GM23338 (cell line): ENCODE results near the gene COLEC12. TPM values are rescaled to one million over a fixed set of nuclear protein-coding genes. Genes with fewer than 3 reads are reported as not detected.

Experiments
- ATAC-seq: fragments of 200-7000 bp; cut with Tn5 transposase; 3 replicates; pipeline ENCODE4 v1.9.1; 2020
- DNase-seq: peaks from one replicate; pipeline ENCODE4 v3.0.0-alpha.2; 2015; ENCODE audit warnings: low spot score
- H2AFZ ChIP-seq: fragments of 200-600 bp; sonication (generic); 2 replicates; pipeline ENCODE4 v1.8.0; 2016; ENCODE audit warnings: antibody characterized with exemption, mild to moderate bottlenecking, moderate library complexity
- H3F3A ChIP-seq: fragments of 200-600 bp; sonication (generic); replicated peaks from 2 replicates; pipeline ENCODE4 v1.8.0; 2017; ENCODE audit warnings: antibody characterized with exemption, mixed run types, low read depth
- H3K27ac ChIP-seq: fragments of 200-600 bp; sonication (generic); 2 replicates; pipeline ENCODE4 v1.6.1; 2016; ENCODE audit warnings: low read depth
- H3K27me3 ChIP-seq: fragments of 200-600 bp; sonication (generic); 2 replicates; pipeline ENCODE4 v1.8.0; 2016; ENCODE audit warnings: mild to moderate bottlenecking, mixed run types, moderate library complexity; ENCODE audit not compliant: insufficient read depth
- H3K36me3 ChIP-seq: fragments of 200-600 bp; sonication (generic); 2 replicates; pipeline ENCODE4 v1.8.0; 2016; ENCODE audit warnings: mild to moderate bottlenecking; ENCODE audit not compliant: insufficient read depth
- H3K4me1 ChIP-seq: fragments of 200-600 bp; sonication (generic); 2 replicates; pipeline ENCODE4 v1.8.0; 2016; ENCODE audit warnings: mild to moderate bottlenecking, moderate library complexity; ENCODE audit not compliant: insufficient read depth
- H3K4me2 ChIP-seq: fragments of 200-600 bp; sonication (generic); 2 replicates; pipeline ENCODE4 v1.7.1; 2017; ENCODE audit warnings: mixed run types
- H3K4me3 ChIP-seq: fragments of 200-600 bp; sonication (generic); 2 replicates; pipeline ENCODE4 v1.6.1; 2016; ENCODE audit warnings: mixed run types
- H3K79me2 ChIP-seq: fragments of 200-600 bp; sonication (generic); replicated peaks from 2 replicates; pipeline ENCODE4 v1.8.0; 2017; ENCODE audit warnings: mild to moderate bottlenecking; ENCODE audit not compliant: insufficient read depth
- H3K9me2 ChIP-seq: fragments of 200-600 bp; sonication (generic); 2 replicates; pipeline ENCODE4 v1.8.0; 2017; ENCODE audit not compliant: insufficient read depth
- H4K20me1 ChIP-seq: fragments of 200-600 bp; sonication (generic); replicated peaks from 2 replicates; pipeline ENCODE4 v1.8.0; 2017; ENCODE audit warnings: mild to moderate bottlenecking; ENCODE audit not compliant: insufficient read depth
- H3K27ac Mint-ChIP-seq: 2 replicates; pipeline ENCODE4 v1.8.0; 2020; ENCODE audit warnings: inconsistent platforms, mild to moderate bottlenecking, moderate library complexity, mixed read lengths
- H3K27me3 Mint-ChIP-seq: 3 replicates; pipeline ENCODE4 v1.8.0; 2022; ENCODE audit warnings: low read depth, mild to moderate bottlenecking, moderate library complexity, mixed read lengths, inconsistent platforms; ENCODE audit not compliant: insufficient read depth, poor library complexity
- H3K36me3 Mint-ChIP-seq: 3 replicates; pipeline ENCODE4 v1.8.0; 2021; ENCODE audit warnings: low read depth, mild to moderate bottlenecking, inconsistent platforms, moderate library complexity, mixed read lengths
- H3K4me1 Mint-ChIP-seq: 3 replicates; pipeline ENCODE4 v1.8.0; 2020; ENCODE audit warnings: mild to moderate bottlenecking, inconsistent platforms, mixed read lengths
- H3K4me3 Mint-ChIP-seq: 3 replicates; pipeline ENCODE4 v1.8.0; 2021; ENCODE audit warnings: moderate library complexity, mild to moderate bottlenecking, inconsistent platforms, mixed read lengths
- H3K9me3 Mint-ChIP-seq: 3 replicates; pipeline ENCODE4 v1.8.0; 2020; ENCODE audit warnings: moderate library complexity, mild to moderate bottlenecking, inconsistent platforms, mixed read lengths
- CREB1 ChIP-seq: fragments of 250-450 bp; sonication (Bioruptor Pico); IDR thresholded peaks from 2 replicates; pipeline ENCODE4 v1.5.0; 2020; ENCODE audit warnings: low read depth, mild to moderate bottlenecking, moderate library complexity
- EZH2 ChIP-seq: fragments of 200-600 bp; sonication (generic); IDR thresholded peaks from one replicate; pipeline ENCODE4 v1.8.0; 2017; ENCODE audit warnings: antibody characterized with exemption, mild to moderate bottlenecking, low read depth; ENCODE audit not compliant: unreplicated experiment
- EZH2phosphoT487 ChIP-seq: fragments of 200-600 bp; sonication (generic); IDR thresholded peaks from one replicate; pipeline ENCODE4 v1.8.1; 2018; ENCODE audit warnings: antibody characterized with exemption; ENCODE audit not compliant: unreplicated experiment
- JUNB ChIP-seq: IDR thresholded peaks from one replicate; pipeline ENCODE4 v1.6.1; 2016; ENCODE audit warnings: antibody characterized with exemption; ENCODE audit not compliant: unreplicated experiment
- NANOG ChIP-seq: IDR thresholded peaks from 2 replicates; pipeline ENCODE4 v1.6.1; 2016; ENCODE audit warnings: antibody characterized with exemption, borderline replicate concordance
- POLR2AphosphoS5 ChIP-seq: IDR thresholded peaks from 2 replicates; pipeline ENCODE4 v1.6.1; 2016; ENCODE audit warnings: antibody characterized with exemption, low read depth
- STAT1 ChIP-seq: IDR thresholded peaks from one replicate; pipeline ENCODE4 v1.6.1; 2016; ENCODE audit warnings: antibody characterized with exemption; ENCODE audit not compliant: unreplicated experiment
- ZNF114 ChIP-seq: fragments of 250-450 bp; sonication (Bioruptor Pico); IDR thresholded peaks from 2 replicates; pipeline ENCODE4 v1.5.0; 2020; ENCODE audit warnings: mild to moderate bottlenecking, moderate library complexity
- polyA plus RNA-seq: library from polyadenylated mRNA; unstranded; fragments of >200 nt; fragmentation: Nextera tagmentation; extraction: Ambion mirVana; gene quantifications from 2 replicates; pipeline ENCODE4 v1.2.1, GENCODE V29; 2016
- total RNA-seq: library from RNA; depleted of rRNA; stranded (reverse); fragments of >200 nt; shearing (Covaris generic); gene quantifications from 2 replicates; pipeline ENCODE4 v1.2.3, GENCODE V29; 2014
- TF ChIP-seq, protein P1 (sequence below), 2 experiments: fragments of 200-600 bp in 1 of 2; sonication (generic) in 1 of 2; conservative IDR thresholded peaks; 2 replicates each; pipeline versions ENCODE4 v1.5.1 to v1.6.1; 2016 to 2017; ENCODE audit warnings: antibody characterized with exemption in 2 of 2, low read depth in 2 of 2, mild to moderate bottlenecking in 2 of 2, moderate library complexity in 1 of 2
- TF ChIP-seq, protein P2 (sequence below): IDR thresholded peaks from 2 replicates; pipeline ENCODE4 v1.6.1; 2016; ENCODE audit warnings: antibody characterized with exemption
- TF ChIP-seq, protein P3 (sequence below): IDR thresholded peaks from one replicate; pipeline ENCODE4 v1.6.1; 2018; ENCODE audit warnings: antibody characterized with exemption; ENCODE audit not compliant: unreplicated experiment

The COLEC12 gene
- total and polyA plus RNA-seq, 2 experiments from 2014 or later, result 1.1 to 3.2 TPM

DNA sequence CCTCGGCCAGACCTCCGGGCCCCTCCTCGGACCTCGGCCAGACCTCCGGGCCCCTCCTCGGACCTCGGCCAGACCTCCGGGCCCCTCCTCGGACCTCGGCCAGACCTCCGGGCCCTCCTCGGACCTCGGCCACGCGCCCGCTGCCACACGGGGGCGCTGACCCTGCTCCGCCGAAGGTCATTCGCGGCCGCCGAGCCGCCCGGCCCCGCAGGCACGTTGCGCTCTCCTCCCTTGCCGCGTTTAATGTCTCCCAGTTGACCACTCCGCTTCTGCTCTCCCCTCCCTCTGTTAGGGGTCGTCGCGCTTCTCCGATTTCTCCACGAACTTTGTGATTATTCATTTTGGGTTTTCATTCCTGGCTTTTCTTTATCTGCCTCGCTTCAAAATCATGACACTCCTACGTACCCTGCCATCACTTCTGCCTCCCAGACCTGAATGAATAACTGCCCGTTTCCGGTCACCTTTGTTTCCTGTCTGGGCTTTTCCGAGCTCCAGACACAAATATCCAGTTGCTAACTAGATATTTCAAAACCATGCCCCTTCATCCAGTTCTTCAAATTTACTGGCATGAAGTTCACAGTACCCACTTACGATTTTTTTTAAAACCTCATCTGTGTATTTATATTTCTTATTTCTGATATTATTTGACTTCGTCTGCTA, 14.8 kb upstream of the COLEC12 start:
- H4K20me1 ChIP-seq, result no peaks in the 10 kb centered on the region
- H3K4me3 Mint-ChIP-seq, result no peak overlapping the region
- peaks cover 6% of the 10 kb centered on the region; the same call in 1 of the 2 replicates for H3K9me2 ChIP-seq
- no peak overlapping the region for H3K4me3 ChIP-seq
- H3K27me3 ChIP-seq, result no peaks in the 10 kb centered on the region
- H3K9me3 Mint-ChIP-seq, result peaks cover 37% of the 10 kb centered on the region
- DNase-seq (no peak), ATAC-seq (no peak)
- peak overlapping the region; percentile 30; the same call in 1 of the 2 replicates for H2AFZ ChIP-seq
- no peaks in the 10 kb centered on the region for H3K36me3 ChIP-seq
- H3K36me3 Mint-ChIP-seq, result peaks cover 22% of the 10 kb centered on the region
- no peak overlapping the region for H3K27ac Mint-ChIP-seq
- H3K4me1 Mint-ChIP-seq, result peaks cover 8% of the 10 kb centered on the region
- H3F3A ChIP-seq, result no peaks in the 10 kb centered on the region
- H3K27me3 Mint-ChIP-seq, result peaks cover 9% of the 10 kb centered on the region
- H3K4me1 ChIP-seq, result peaks cover 8% of the 10 kb centered on the region
- TF ChIP-seq EZH2phosphoT487 (no peak), NANOG (no peak)
- TF ChIP-seq, protein P1, sequence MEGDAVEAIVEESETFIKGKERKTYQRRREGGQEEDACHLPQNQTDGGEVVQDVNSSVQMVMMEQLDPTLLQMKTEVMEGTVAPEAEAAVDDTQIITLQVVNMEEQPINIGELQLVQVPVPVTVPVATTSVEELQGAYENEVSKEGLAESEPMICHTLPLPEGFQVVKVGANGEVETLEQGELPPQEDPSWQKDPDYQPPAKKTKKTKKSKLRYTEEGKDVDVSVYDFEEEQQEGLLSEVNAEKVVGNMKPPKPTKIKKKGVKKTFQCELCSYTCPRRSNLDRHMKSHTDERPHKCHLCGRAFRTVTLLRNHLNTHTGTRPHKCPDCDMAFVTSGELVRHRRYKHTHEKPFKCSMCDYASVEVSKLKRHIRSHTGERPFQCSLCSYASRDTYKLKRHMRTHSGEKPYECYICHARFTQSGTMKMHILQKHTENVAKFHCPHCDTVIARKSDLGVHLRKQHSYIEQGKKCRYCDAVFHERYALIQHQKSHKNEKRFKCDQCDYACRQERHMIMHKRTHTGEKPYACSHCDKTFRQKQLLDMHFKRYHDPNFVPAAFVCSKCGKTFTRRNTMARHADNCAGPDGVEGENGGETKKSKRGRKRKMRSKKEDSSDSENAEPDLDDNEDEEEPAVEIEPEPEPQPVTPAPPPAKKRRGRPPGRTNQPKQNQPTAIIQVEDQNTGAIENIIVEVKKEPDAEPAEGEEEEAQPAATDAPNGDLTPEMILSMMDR (conservative IDR thresholded peaks at IDR 0.05; ENCODE audit: low read depth in 2 of 2), result peak in 1 of 2 experiments; percentile 51; a peak in 2 of 4 replicates
- H3K4me2 ChIP-seq, result 0 out of 2 replicates have a peak overlapping the region, but pooled peaks have one; percentile 23
- no peak overlapping the region for H3K27ac ChIP-seq
- no peaks in the 10 kb centered on the region for H3K79me2 ChIP-seq

DNA sequence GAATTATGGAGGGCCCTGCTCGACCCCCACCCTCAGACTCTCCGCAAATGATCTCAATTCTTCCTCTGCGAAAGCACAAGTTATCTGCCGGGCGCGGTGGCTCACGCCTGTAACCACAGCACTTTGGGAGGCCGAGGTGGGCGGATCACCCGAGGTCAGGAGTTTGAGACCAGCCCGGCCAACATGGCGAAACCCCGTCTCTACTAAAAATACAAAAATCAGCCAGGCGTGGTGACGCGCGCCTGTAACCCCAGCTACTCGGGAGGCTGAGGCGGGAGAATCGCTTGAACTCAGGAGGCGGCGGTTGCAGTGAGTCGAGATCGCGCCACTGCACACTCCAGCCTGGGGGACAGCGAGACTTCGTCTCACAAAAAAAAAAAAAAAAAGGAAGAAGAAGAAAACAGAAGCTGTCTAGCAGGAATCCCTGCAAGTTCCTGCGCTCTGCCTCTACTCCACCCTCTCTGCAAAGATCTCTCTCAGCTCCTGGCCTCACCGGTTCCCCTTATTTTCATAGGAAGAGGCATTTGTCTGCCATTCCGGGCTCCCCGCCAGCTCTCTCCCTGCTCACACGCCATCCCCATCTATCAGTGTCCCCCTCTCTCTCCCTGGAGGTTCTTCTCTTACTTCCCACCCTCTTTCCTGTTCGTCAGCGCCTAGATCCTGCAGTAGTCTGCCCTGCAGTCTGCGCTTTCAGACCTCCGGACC, 13.5 kb upstream of the COLEC12 start:
- Histone ChIP-seq H3K4me2 (no peak overlapping the region), H3K79me2 (no peaks in the 10 kb centered on the region), H3K9me2 (peaks cover 6% of the 10 kb centered on the region; the same call in 1 of the 2 replicates), H2AFZ (no peak overlapping the region), H3K27ac (no peak overlapping the region), H3F3A (no peaks in the 10 kb centered on the region), H3K36me3 (no peaks in the 10 kb centered on the region), H3K4me1 (peaks cover 8% of the 10 kb centered on the region), H4K20me1 (no peaks in the 10 kb centered on the region), H3K27me3 (no peaks in the 10 kb centered on the region), H3K4me3 (no peak overlapping the region)
- TF ChIP-seq, protein P2, sequence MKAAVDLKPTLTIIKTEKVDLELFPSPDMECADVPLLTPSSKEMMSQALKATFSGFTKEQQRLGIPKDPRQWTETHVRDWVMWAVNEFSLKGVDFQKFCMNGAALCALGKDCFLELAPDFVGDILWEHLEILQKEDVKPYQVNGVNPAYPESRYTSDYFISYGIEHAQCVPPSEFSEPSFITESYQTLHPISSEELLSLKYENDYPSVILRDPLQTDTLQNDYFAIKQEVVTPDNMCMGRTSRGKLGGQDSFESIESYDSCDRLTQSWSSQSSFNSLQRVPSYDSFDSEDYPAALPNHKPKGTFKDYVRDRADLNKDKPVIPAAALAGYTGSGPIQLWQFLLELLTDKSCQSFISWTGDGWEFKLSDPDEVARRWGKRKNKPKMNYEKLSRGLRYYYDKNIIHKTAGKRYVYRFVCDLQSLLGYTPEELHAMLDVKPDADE, result no peak
- TF ChIP-seq, protein P3, sequence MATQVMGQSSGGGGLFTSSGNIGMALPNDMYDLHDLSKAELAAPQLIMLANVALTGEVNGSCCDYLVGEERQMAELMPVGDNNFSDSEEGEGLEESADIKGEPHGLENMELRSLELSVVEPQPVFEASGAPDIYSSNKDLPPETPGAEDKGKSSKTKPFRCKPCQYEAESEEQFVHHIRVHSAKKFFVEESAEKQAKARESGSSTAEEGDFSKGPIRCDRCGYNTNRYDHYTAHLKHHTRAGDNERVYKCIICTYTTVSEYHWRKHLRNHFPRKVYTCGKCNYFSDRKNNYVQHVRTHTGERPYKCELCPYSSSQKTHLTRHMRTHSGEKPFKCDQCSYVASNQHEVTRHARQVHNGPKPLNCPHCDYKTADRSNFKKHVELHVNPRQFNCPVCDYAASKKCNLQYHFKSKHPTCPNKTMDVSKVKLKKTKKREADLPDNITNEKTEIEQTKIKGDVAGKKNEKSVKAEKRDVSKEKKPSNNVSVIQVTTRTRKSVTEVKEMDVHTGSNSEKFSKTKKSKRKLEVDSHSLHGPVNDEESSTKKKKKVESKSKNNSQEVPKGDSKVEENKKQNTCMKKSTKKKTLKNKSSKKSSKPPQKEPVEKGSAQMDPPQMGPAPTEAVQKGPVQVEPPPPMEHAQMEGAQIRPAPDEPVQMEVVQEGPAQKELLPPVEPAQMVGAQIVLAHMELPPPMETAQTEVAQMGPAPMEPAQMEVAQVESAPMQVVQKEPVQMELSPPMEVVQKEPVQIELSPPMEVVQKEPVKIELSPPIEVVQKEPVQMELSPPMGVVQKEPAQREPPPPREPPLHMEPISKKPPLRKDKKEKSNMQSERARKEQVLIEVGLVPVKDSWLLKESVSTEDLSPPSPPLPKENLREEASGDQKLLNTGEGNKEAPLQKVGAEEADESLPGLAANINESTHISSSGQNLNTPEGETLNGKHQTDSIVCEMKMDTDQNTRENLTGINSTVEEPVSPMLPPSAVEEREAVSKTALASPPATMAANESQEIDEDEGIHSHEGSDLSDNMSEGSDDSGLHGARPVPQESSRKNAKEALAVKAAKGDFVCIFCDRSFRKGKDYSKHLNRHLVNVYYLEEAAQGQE, result no peak
- TF ChIP-seq CREB1 (CRISPR knock-in tag), result no peak
- TF ChIP-seq JUNB, result no peak
- TF ChIP-seq, protein P1 (conservative IDR thresholded peaks at IDR 0.05; ENCODE audit: low read depth in 2 of 2), result no peak
- TF ChIP-seq STAT1, result no peak
- TF ChIP-seq ZNF114 (CRISPR knock-in tag), result no peak
- no peak for TF ChIP-seq EZH2
- TF ChIP-seq EZH2phosphoT487, result no peak
- TF ChIP-seq POLR2AphosphoS5, result no peak
- no peak for TF ChIP-seq NANOG
- no peak for DNase-seq
- Mint-ChIP-seq H3K9me3 (peaks cover 37% of the 10 kb centered on the region), H3K4me1 (peaks cover 8% of the 10 kb centered on the region), H3K27ac (no peak overlapping the region), H3K36me3 (peaks cover 22% of the 10 kb centered on the region), H3K27me3 (peaks cover 9% of the 10 kb centered on the region), H3K4me3 (no peak overlapping the region)
- no peak for ATAC-seq
